Sigmoid colon (tissue), 4 donors: ENCODE results near the gene TEX38.

Experiments used
- CTCF ChIP-seq, 4 experiments: fragments of 450-650 bp in 3 of 4; fragments of 200-600 bp in 1 of 4; IDR thresholded peaks; one replicate each; pipeline ENCODE4 v1.5.1; 2016 to 2019; ENCODE audit warnings: antibody characterized with exemption in 4 of 4, mild to moderate bottlenecking in 3 of 4, moderate library complexity in 2 of 4
- EP300 ChIP-seq, 4 donors: sonication (generic); formaldehyde crosslinking; IDR thresholded peaks; one replicate each; pipeline ENCODE4 v1.6.1; 2017; ENCODE audit warnings: antibody characterized with exemption in 4 of 4
- POLR2A ChIP-seq, 2 donors: fragments of 450-650 bp; IDR thresholded peaks; one replicate each; pipeline ENCODE4 v1.6.1; 2016; ENCODE audit warnings: antibody characterized with exemption in 2 of 2, mild to moderate bottlenecking in 2 of 2, moderate library complexity in 2 of 2

DNA sequence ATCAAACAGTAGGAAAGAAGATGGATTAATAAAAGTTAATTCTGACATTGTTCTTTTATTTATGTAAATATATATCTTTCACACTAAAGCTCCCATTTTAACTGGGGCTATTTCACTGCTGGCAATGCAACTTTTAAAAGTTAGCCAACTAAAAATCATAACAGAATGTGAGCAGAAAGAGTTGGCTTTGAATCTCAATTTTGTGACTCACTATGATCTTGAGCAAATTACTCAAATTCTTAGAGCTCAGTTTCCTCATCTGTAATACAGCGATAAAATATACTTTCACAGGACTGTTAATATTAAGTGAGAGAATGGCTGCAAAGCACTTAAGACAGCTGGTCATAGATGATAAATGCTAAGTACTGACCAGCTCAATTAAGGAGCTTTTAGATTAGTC lies 36.5 kb downstream of the TEX38 start:
- TF ChIP-seq CTCF (IDR thresholded peaks at IDR 0.05) (no peak), EP300 (IDR thresholded peaks at IDR 0.05) (no peak), POLR2A (IDR thresholded peaks at IDR 0.05) (no peak)
